Measurements from ENCODE around the gene RASSF8.

DNA sequence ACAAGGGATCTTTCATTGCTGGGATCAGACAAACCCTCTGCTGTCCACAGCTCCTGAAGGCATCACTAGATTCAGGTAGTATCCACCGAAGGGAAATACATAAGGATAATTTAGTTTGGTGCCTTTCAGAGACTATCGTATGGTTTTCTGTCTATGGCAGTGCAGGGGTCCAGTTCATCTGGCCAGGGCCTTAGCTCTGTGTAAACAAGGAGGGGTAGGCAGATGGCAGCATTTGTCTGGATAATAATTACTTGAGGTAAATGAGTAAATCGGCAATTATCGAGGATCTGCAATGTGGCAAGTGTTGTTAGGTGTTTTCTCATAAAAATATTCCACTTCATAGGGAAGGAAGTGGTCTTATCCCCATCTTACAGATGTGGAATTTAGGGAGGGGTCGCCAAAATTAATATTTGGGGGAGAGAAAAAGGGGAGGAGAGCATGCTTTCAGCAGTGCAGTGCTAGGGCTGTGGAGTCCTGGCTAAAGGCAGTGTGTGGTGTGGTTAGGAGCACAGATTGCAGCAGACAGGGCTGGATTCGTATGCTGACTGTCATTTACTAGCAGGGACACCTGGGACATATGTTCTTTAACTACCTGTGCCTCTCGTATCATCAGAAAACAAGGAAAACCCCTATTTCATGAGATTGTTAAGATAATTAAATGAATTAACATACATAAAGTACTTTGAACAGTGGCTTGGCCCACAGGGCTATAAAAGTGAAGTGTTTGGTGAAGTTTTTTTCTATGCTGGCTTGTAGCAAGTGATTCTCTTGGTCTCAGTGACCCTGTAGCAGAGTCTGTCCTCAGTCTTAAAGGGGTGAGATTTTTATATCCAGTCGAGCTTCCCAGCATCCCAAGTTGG lies 27.1 kb downstream of the RASSF8 start:
- TF ChIP-seq, protein P1, sequence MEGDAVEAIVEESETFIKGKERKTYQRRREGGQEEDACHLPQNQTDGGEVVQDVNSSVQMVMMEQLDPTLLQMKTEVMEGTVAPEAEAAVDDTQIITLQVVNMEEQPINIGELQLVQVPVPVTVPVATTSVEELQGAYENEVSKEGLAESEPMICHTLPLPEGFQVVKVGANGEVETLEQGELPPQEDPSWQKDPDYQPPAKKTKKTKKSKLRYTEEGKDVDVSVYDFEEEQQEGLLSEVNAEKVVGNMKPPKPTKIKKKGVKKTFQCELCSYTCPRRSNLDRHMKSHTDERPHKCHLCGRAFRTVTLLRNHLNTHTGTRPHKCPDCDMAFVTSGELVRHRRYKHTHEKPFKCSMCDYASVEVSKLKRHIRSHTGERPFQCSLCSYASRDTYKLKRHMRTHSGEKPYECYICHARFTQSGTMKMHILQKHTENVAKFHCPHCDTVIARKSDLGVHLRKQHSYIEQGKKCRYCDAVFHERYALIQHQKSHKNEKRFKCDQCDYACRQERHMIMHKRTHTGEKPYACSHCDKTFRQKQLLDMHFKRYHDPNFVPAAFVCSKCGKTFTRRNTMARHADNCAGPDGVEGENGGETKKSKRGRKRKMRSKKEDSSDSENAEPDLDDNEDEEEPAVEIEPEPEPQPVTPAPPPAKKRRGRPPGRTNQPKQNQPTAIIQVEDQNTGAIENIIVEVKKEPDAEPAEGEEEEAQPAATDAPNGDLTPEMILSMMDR (IDR thresholded peaks at IDR 0.05) = no peak
- TF ChIP-seq POLR2AphosphoS5 (IDR thresholded peaks at IDR 0.05) (no peak), POLR2A (IDR thresholded peaks at IDR 0.05) (no peak)
